ENCODE data around the gene ISCU.

GRCh38 chr12:108530161-108530560 lies 32.2 kb upstream of the ISCU start:
- TF ChIP-seq CTCF (IDR thresholded peaks at IDR 0.05) (no peak), POLR2A (IDR thresholded peaks at IDR 0.05) (no peak), EP300 (IDR thresholded peaks at IDR 0.05) (no peak)
